Activated CD4-positive, alpha-beta T cell treated with anti-CD3 and anti-CD28 coated beads, Interleukin-2, amount 50 U/mL, for 48 hours (primary cell): ENCODE data around the gene CD247.
"Not testable (repeated sequence)": the region's sequence is repeated elsewhere in the genome, so short reads cannot be mapped to it uniquely, and the experiment has no call there.

Experiments used
- DNase-seq, 2 experiments: peaks; one replicate each; pipeline ENCODE4 v3.0.0-alpha.2; 2020

The CD247 gene

DNA sequence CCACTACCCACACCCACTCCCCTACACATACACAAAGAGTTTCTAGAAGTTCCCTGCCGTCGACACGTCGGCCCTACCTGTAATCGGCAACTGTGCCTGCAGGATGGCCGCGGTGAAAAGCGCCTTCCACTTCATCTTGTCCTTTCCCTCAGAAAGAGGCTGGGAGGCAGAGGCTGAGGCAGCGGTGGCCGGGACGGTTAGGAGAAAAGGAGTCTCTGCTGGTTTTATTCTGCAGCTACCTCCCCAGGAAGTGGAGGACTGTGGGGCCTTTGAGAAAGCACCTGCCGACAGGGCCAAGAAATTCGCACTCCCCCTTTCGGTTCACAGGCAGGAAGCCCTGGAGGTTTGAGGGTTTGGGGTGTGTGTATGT is at the start of gene CD247:
TSS of gene CD247 (minus strand) at position 199 of the 370 bp plus-strand sequence. CDS start at position 135, 64 bp downstream.
- DNase-seq = peak; percentile 69 to 79

DNA sequence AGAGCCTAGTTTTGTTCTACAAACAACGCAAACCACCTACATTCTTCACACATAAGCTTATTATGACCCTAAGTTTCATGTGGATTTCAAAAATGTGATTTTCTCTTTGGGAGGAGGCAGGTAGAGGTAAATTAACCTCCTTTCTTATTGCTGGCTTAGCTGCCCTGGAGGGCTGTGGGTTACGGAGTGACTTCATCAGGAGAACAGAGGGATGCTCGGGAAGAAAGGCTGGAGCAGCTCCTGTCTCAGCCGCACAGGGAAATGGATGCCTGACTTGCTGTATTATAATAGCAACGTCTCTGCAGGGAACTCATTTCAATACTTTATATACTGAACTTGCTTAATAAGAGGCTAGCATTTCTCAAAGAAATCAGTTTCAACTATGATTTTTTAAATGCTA is 49.3 kb upstream of the CD247 start:
- no peak for DNase-seq

DNA sequence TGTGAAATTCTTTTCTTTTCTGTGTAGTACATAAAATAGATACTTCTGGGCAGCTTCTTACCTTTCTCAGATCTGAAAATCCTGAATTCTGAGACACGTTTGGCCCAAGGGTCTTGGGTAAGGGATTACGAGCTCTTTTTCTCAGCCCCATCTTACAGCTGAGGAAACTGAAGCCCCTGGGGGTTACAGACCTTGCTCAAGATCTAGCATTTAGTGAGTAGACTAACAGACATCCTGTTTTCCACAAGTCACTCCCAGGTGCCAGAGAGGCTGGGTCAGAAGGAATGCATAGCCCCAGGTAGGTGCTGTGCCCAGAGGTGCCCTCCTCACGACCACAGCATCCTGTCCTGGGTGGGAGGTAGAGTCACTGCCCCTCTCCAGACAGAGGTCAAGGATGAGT is 48.4 kb upstream of the CD247 start:
- DNase-seq = no peak

DNA sequence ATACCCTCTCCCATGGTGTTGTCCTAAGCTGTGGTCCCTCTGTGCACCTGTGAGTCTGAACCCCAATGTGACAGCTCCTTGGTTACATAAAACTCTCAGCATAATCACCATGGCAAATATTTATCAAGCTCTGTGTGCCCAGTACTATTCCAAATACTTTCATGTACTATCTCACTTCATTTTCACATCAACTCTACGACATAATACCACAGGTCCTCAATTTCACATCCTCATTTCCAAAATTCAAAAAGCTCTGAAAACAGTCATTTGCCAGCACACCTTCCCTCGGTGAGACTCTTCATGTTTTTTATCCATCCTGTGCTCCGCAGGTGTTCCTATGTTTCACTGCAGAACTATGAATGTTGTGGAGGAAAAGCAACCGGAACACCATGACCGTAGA is 47.6 kb upstream of the CD247 start:
- no peak for DNase-seq

DNA sequence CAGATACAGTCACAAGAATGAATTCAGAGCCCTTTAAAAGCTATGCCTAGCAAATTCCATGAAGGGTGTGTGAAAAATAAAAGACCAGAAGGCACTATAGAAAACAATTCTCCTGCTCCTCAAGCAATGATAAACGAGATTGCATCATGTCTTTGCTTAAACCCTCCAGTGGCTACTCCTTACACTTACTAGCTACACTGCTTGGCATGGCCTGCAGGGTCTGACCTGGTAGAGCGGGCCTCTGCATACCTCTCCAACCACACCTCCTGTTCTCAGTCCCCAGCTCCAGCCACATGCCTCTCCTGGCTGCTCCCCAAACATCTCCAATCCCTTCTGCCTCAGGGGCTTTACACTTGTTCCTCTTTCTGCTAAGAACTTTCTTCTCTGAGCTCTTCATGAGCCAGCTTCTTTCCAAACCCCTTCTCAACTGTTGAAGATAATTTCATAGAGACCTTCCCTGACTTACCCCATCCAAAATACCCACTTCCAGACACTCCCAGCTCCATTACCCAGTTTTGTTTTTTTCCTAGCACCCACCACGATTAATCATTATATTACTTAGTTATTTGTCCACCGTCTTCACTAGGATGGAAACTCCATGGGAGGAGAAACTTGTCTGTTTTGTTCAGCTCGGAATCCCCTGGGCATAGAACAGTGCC is 46.4 kb upstream of the CD247 start:
- DNase-seq = no peak

DNA sequence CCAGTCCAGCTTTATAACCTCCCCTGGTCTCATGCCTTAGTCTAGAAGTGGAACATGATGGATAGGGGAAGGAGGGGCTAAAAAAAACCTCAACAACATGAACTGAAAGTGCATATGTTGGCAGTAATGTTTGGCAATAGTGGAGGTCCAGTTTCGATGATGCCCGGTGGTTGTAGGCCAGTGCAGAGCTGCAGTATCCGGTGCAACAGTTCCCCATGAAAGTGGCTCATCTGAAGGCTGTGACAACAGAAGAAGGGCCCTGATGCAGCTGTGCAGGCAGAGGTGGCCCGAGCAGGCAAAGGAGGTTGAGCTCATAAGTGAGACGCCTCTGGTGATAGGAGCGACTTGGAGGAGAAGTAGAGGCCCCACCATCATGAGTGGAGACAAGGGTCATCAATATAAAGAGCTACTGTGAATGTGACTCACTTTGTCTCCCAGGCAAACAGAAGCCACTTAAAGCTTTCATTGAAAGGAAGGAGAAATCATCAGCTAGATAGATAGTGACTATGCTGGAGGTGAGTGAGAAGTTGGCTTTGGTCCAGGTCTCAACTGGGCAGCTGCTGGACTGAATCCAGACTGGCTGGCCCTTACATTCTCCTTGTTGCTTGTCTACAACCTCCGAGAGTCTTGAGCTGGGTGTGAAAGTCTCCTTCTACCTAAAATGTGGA is 45.4 kb upstream of the CD247 start:
- no peak for DNase-seq

DNA sequence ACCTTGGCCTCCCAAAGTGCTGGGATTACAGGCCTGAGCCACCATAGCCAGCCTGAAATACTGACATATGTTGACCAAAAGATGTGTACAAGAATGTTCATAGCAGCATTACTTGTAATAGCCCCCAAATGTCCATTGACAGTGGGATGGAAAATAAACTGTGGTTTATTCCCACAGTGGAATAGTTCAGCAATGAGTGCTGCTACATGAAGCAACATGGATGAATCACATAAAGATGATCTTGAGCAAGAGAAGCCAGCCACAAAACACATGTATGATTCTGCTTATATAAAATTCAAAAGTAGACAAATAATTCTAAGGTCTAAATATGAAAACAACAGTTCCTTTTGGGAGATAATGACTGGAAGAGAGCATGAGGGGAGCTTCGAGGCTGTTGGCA is 44.4 kb upstream of the CD247 start:
- DNase-seq = no peak

DNA sequence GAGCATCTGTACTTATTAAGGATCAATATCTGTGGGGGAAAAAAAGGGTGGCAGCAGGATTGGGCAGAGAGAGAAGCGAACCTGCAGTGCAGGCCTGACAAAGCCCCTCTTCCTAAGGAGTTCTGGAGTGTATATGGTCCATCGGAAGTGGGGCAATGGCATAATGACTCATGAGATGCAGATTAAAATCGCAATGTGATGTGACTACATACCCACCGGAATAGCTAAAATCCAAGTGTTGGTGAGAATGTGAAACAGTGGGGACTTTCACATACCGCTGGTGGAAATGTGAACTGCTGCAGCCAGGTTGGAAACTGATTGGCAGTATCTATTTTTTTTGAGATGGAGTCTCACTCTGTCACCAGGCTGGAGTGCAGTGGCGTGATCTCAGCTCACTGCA is 43.4 kb upstream of the CD247 start:
- DNase-seq = no peak

DNA sequence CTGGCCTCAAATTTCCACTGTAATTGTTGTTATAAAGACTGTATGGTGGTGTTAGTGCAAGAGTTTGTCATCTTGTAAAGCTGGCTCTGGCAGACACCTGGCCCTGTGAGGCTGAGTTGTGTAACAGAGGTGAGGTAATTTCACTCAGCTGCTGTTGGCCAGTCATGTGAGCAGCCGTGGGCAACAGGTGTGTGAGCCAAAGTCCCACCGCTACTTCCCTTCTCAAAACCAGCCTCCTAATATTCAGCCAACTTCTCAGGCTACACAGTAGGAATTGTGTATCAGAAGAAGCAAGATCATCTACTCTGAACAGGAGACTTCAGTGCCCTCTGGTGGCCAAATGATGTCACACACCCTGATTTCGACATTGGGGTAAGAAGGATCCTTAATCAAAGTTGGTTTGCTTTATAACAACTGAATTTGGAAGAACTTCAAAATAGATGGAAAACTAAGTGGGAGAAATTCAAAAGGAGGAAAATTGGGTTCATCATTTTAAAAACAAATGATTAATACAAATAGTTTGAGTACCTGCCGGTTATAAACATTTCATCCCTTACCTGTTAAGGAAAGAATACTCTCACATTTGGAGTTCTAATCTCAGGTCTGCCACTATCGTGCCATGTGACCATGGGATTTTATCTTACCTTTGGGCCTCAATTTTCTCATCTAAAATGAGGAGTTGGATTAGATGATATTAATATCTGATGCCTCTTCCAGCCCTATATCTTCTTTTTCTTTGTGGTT is 37.8 kb upstream of the CD247 start:
- DNase-seq = peak; percentile 80 to 85

DNA sequence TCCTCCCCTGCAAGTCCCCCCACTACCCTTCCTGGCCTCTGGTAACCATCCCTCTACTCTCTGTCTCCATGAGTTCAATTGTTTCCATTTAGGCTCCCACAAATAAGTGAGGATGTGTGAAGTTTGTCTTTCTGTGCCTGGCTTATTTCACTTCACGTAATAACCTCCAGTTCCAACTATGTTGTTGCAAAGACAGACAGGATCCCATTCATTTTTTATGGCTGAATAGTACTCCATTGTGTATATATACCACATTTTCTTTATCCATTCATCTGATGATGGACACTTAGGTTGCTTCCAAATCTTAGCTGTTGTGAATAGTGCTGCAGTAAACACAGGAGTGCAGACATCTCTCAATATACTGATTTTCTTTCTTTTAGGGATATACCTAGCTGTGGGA is 36.7 kb upstream of the CD247 start:
- not testable (repeated sequence) for DNase-seq

DNA sequence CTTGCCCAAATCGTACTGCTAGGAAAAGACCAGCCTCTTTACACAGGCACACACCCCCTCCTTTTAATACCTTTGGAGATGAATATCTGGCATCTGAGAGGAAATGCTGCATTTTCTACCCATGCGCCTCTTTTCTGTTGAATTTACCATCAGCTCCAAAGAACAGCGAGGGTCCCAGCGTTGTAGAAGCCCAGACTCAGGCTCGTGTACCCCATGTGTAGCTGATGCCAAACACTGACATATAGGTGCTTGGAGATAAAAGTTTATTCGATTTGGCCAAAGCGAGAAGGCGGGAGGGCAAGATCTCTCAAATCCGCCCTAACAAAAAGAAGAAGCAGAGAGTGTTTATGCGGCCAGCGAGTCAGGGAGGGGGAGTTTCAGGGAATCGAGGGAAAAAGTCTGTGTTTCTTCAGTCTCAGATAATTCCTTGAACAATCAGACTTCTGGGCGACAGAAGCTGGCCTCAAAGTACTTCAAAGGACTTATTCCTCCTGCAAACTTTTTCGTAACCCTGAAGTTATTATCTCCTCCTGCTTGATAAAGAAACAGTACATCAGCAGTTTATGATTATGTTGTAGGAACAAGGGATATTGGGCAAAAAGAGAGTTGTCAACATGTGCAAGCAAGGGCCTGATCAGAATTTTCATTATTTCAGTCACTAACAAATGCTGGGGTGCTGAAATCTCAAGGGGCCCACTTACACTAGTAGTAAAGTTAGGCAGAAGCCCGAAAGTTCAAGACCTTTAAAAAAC is 35.9 kb upstream of the CD247 start:
- DNase-seq = no peak

DNA sequence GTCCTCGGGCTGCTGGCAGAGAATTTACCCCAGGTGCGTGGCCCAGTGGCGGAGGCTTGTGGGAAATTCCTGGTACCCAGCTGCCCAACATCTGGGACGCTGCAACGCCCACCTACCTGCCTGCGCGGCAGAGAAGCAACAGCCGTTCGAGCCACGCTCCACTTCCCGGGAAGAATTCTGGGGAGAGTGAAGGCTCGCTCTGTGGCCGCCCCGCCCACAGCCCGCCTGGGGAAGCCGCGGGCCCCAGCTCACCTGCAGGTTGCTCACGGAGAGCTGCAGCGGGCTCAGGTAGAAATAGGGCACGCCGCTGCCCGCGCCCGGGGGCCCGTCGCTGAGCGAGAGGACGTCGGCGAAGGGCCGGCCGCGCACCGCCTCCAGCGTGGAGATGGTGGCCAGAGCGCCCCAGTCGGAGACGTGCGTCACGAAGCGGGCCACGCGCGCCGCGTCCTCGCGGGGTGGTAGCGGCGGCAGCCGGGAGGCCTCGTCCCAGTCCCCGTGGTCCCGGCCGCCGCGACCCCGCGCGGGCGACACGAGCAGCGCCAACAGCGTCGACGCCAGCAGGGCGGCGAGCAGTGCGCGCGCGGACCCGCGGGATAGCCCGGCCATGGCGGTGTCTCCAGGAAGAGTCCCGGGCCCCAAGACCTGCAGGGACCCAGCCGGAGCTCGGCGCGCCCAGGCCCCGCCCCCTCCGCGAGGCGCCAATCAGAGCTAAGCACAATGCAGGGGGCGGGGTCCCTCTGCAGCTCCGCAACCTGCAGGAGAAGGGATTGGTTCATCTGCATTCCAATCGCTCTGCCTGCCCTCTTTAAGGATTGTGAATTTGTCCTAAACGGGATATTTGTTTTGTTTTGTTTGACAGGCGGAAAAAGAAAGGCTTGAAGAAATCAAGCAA is 35.1 kb upstream of the CD247 start, which contains the start of gene CREG1:
TSS of gene CREG1 (minus strand) at position 627 of the 892 bp plus-strand sequence.
- peak; percentile 91 to 92 for DNase-seq

DNA sequence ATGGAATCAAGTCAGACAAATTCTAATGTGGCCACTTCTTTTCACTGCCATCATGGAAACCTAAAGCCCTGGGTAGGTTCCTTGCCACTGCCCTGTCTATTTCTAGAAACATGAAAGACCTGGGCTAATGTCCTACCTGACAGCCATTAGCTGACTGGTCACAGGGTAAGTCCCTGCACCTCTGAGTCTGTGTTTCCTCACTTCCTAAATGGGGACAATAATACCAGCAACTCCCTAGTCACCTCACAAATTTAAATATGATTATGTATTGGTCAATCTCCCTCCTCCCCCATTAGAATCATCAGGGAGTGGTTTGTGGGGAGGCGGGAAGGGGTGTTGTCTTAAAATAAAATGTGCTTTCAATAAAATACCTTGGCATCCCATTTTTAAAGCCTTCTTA is 33.0 kb upstream of the CD247 start:
- DNase-seq = no peak

DNA sequence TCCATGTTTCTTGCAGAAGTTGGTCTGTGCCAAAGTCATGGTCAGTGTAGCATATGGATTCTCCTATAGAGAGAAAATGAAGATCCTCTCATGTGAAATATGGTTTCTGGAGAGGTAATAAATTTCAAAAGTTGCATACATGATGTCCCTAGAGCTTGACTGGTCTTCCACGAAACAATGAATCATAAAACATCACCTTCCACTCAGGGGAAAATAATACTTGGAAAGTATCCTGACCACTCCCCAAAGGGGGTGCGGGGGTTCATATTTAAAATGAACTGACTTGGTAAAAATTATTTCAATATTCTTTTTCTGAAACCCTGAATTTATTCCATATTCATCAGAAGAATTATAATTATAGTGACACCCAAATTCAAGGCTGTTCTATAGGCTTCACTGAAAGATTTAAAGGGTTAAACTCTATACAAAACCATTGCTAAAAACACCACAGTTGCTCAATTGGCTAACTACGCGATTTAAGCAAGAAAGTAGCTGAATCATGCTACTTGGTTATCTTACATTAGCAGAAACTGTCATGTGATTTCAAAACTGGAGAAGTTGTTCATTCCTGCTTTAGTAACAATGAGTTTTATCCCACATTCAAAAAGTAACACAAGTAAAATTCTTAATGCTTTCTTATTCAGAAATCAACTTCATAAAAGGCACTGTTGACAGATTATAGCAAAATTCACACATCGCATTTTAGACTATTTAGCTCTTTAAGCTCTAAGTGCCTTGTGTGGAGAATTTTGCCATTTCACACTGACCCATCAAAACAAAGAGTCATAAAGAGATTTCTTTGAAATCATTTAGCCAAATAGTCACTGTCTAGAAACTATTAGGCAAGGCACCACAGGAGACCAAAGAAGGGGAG is 30.0 kb upstream of the CD247 start:
- DNase-seq = no peak

DNA sequence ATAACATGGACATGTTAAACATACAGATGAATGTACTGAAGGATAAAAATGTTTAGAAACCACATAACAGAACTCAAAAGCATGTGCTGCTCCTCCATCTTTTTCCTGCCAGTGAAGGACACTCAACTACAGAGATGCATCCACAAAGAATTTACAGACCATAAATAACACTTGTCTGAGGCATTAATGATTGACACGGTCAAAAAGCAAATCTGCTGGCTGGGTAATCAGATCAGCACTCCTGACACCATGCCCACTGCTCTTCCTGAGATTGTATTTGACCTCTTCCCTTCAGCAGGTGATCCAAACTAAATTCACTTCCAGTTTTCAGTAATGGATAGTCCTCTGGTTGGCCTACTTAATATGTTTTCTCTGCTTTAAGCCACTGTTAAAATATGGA is 28.6 kb upstream of the CD247 start:
- no peak for DNase-seq

DNA sequence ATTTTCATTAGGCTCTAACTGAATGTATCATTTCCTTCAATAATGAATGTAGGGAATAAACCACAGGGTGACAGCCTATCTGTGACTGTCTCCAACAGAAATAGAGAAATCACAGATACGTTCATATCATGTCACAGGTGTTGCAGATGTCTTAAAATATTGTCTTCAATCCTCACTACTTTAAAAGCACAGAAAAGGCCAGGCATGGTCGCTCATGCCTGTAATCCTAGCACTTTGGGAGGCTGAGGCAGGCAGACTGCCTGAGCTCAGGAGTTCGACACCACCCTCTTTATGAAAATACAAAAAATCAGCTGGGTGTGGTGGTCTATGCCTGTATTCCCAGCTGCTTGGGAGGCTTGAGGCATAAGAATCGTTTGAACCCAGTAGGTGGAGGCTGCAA is 27.0 kb upstream of the CD247 start:
- no peak for DNase-seq

DNA sequence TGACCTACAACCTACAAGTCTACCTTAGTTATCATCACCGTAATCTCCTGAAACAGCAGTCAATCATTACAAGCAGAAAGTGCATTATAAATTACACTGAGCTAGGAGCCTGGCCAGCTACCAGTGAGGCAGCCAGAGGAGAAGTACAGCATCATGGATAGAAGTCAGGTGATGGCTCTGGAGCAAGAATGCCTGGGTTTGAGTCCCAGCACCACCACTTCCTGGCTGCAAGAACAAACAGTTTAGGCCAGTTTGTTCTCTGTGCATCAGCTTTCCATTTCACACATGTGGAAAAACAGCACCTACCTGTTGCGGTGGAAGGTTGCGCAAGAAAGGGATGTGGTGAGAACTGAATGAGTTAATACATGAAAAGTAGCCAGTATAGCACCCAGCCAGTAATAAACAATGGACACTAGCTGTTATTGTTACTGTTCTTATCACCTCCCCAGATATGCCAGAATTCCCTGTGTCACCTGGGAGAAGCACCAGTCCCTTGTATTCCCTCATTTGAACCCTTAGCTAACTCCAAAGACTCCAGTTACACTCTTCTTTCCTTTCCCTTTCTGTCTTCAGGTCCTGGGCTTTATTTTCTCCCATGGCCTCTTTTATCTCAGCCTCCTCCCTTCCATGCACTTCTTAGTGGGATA is 26.2 kb upstream of the CD247 start:
- DNase-seq = peak in 1 of 2 experiments; percentile 16

DNA sequence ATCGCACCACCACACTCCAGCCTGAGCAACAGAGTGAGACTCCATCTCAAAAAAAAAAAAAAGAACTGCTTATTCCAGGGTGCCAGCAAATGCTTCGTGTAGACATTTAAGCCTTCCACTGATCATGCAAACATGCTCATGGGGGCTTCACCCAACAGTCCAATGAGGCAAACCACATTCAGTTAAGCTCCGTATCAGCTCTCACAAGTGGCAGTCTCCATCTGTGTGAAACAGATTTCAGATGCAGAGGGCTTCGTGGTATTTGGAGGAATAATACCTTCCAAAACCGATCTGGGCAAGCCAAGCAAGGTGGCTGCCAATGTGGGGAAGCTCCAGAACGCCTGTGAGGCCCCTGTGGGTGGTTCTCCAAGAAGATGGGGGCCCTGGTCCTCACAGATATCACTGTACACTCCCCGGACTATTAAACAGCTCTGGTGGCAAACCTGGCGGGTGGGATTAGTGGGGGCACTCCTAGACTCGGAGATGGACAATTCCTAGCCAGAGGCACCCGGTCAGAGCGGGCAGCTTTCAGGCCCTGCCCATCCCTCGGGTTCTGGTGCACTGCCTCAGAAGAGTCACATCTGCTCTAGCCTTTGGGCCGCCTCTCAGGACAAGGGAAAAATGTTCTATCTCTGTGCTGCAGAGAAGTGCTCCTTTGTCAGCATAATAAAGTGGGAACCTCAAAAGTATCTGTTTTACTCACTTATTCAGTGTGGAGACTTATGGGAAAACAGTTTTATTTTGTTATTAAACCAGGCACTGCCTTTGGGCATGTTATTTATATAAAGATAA is 25.1 kb upstream of the CD247 start:
- no peak for DNase-seq

DNA sequence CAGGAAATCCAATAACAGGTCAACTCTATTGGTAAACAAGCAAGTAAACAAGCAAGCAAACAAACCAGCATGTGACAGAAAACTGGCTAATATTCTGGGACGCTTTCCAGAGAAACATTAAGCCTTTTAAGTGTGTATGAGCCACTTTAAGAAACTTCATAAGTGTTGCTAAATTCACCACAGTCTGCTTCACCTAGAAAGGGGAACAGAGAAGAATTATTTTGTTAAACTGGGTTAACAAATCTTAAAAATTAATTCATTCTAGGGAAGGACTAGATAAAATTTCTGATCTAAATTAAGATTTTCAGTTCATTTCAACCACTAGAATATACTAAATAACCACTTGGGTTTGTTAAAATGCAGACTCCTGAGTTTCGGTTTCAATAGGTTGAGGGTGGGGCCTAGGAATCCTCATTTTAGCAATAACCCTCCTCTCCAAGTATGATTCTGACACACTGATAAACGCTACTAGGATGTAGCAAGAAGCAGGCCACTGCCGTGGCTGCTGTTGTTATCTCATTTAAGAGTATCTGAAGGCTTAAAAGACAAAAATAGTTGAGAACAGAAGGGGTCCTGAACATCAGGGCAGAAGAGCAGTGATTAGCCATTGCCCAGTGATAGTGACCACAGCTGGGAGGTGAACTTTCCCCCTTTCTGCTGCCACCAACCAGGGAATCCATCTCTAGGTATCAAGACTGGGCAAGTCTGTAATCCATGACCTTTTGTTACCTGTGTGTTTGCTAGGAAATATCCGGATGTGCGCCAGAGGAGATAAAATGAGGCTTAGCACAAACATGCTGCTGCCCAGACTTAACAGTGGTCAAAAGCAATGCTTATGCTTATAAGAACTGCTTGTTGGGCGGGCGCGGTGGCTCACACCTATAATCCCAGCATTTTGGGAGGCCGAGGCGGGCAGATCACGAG is 24.0 kb upstream of the CD247 start:
- DNase-seq = no peak
